ENCODE data around the gene KRT27.
"Not testable (repeated sequence)": the region's sequence is repeated elsewhere in the genome, so short reads cannot be mapped to it uniquely, and the experiment has no call there.

KRT27 gene

GRCh38 chr17:40782450-40782849, at the start of gene KRT27:
Gene KRT27 (minus strand): TSS chr17:40782550. CDS start chr17:40782493, 57 bp downstream.
- no peak for DNase-seq

GRCh38 chr17:40830085-40830776, 47.9 kb upstream of the KRT27 start:
- no peak for DNase-seq

DNA sequence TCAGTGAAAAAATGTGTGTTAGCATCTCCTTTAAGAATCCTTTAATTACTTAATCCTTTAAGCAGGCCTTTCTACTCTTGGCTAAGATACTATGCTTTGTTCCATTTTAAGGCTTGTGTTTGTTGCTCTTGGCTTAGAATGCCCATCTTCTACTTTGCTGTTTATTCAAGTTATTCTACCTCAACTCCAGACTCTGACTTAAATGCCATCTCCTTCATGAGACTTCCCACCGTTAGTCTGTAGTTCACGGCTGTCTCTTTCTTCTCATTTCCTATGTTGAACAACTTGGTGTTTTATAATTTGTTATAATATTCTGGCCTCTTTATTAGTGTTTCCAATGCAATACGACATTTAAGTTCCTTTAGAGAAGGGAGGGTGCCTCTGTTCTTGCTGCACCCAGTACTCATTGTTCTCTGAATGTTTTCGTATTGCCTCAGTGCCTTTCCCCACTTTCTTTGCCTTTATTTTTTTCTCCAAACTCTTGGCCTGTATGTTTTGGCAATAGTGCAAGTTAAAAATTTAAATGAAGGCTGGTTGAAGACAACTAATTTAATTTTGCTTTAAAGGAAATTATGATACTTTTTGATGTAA, 46.2 kb upstream of the KRT27 start:
- DNase-seq, result no peak

DNA sequence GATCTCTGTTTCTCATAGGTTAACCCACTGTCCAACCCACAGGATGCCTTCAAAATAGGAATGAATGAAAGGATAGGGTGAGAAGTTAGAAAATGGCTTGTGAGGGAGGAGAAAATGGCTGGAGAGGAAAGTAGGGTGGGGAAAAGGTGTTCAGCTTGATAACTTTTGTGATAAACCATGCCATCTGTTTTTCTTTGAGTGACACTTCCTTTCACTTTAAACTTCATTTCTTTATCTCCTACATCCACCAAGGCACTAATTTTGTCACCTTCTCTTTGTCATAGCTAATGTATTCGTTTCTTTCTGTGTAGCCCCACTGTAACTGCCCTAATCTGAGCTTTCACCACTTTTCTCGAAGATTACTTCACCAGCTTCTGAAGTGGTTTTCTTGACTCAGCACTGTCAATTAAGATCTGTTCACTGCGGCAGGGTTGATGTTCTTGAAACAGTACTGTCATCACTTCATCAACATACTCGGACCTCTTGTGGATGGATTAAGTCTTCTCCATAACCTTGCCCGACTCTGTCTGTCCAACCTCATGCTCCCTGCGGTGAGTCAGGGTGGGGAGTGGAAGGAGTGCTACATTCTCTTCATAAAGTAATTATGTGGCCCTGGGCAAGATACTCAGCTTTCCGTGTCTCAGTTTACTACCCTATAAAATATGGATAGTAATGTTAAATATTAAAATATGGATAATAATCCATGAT, 45.5 kb upstream of the KRT27 start:
- no peak for DNase-seq

DNA sequence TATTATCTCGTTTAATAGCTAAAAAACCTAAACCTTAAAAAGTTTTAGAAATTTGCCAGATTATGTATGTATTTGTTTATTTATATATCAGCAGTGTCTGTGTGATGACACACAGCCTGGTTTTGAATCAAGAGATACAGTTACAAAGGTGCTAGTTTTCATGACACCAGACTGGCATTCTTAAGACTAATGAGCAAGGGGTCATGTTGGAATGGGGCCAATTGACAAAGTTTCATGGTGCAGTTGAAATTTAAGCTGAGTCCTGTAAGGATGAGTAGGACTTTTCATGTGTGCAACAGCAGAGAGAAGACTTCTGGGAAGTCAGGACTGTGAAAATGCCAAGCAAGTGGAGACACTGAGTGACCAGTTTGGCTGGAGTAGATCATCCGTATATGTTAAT, 43.2 kb upstream of the KRT27 start:
- DNase-seq, result no peak

DNA sequence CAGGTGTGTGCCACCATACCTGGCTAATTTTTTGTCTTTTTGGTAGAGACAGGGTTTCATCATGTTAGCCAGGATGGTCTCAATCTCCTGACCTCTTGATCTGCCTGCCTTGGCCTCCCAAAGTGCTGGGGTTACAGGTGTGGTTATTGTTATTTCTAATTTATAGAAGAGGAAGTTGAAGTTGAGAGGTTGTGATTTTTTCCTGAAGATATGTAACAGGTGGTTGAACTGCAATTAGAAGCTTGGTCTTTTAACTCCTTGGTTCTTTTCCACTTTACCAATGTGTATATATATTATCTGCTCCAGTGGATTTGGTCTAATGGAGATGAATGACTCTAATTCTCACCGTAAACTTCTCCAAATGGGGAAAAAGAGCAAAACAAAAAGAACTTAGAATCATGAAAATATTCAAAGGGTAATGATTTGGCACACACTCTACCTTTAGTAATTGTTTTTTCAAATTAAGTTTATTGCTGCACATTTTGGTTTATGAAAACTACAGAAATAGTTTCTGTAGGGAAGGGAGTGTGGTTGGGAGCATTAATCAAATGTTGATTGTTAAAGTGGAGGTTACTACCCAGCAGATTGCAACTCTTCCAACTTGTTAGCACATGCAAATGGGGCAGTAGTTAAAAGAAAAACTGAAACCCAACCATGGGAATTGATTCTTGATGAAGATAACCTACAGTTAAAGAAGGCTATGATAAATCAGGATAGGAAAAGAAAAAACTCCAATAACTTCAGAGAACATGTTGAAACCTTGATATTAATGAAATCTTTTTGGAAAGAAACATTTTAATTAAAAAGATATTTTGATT, 41.9 kb upstream of the KRT27 start:
- no peak for DNase-seq

- DNase-seq, result no peak
These were observed 39.9 kb upstream of the KRT27 start, which contains the start of gene KRT10 for GRCh38 chr17:40822132-40822812. Gene KRT10 (minus strand): TSS chr17:40822614. CDS start chr17:40822585, 29 bp downstream.

DNA sequence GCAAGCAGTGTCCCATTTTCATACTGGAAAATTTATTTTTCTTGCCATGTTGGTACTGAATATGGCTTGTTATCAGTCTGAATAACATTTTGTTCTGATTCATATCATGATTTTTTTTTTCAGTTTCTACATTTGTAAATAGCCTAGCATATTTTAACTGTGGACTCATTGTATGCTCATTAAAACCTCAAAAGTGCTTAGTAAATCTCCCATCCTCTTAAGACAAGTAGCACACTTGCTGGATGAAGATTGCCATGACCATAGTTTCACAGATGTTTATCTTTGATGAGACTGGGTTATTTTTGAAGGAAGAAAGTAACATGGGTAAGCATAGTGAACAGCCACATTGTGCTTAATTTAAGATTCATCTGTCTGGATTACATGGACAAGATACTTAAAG, 39.2 kb upstream of the KRT27 start:
- no peak for DNase-seq

DNA sequence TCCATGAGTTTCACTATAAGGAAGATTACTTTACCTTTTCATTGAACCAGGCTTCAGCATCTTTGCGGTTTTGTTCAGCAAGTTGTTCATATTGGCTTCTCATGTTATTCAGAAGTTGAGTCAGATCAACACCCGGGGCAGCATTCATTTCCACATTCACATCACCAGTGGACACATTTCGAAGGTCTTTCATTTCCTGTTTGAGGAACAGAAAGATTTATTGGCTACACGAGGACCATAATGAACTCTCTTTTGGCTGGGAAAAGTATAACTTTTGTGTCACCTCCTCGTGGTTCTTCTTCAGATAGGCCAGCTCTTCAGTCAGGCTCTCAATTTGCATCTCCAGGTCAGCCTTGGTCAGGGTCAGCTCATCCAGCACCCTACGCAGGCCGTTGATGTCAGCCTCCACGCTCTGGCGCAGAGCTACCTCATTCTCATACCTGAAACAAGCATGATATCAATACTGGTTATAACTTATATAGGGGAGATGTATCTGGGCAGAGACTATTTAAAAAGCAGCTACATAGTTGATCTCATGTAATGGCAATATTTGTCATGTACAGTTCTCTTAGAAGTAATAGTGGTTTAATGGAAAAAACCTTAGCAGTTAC, 38.0 kb upstream of the KRT27 start:
- no peak for DNase-seq

- DNase-seq, result no peak
These were observed 37.3 kb upstream of the KRT27 start for GRCh38 chr17:40819528-40820125.

GRCh38 chr17:40818733-40819527, 36.6 kb upstream of the KRT27 start:
- DNase-seq, result peak; percentile 21

GRCh38 chr17:40818343-40818732, 36.0 kb upstream of the KRT27 start:
- DNase-seq, result no peak

GRCh38 chr17:40817103-40817682, 34.8 kb upstream of the KRT27 start:
- DNase-seq, result no peak

DNA sequence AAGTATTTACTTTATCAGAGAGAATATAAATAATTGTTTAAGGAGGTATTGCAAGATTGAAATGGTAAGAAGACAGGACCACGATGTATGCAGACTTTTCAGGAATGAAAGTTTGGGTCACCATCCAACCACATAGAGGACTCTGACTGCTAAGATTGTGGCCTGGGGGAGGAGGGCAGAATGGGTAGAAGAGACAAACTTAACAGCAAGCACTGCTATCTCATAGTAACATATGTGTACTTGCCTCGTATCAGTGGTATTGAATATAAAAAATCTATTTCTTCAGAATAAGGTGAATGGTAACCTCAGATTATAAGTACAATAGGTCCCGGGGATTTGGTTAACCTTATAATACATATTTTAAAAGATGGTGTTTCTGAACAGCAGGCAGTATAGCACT, 34.2 kb upstream of the KRT27 start:
- DNase-seq, result no peak

GRCh38 chr17:40815381-40815780, 33.0 kb upstream of the KRT27 start:
- DNase-seq, result no peak

DNA sequence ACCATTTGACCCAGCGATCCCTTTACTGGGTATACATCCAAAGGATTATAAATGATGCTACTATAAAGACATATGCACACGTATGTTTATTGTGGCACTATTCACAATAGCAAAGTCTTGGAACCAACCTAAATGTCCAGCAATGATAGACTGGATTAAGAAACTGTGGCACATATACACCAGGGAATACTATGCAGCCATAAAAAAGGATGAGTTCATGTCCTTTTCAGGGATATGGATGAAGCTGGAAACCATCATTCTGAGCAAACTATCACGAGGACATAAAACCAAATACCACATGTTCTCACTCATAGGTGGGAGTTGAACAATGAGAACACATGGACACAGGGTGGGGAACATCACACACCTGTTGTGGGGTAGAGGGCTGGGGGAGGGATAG, 32.3 kb upstream of the KRT27 start:
- DNase-seq, result not testable (repeated sequence)

DNA sequence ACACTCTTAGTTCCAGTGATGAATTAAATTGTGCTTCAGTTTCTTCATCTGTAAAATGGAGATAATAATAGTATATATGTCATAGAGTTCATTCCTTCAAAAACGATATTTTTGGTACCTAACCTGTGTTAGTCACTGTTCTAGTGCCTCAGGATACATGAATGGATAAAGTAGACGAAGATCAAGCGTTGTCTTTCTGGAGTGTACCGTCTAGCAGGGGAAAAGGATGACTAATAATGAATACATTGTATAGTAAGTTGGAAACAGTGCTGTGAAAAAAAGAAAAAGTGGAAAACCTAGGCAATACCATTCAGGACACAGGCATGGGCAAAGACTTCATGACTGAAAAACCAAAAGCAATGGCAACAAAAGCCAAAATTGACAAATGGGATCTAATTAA, 31.5 kb upstream of the KRT27 start:
- no peak for DNase-seq

GRCh38 chr17:40812639-40813038, 30.3 kb upstream of the KRT27 start:
- no peak for DNase-seq

GRCh38 chr17:40810494-40810893, 28.1 kb upstream of the KRT27 start:
- no peak for DNase-seq

DNA sequence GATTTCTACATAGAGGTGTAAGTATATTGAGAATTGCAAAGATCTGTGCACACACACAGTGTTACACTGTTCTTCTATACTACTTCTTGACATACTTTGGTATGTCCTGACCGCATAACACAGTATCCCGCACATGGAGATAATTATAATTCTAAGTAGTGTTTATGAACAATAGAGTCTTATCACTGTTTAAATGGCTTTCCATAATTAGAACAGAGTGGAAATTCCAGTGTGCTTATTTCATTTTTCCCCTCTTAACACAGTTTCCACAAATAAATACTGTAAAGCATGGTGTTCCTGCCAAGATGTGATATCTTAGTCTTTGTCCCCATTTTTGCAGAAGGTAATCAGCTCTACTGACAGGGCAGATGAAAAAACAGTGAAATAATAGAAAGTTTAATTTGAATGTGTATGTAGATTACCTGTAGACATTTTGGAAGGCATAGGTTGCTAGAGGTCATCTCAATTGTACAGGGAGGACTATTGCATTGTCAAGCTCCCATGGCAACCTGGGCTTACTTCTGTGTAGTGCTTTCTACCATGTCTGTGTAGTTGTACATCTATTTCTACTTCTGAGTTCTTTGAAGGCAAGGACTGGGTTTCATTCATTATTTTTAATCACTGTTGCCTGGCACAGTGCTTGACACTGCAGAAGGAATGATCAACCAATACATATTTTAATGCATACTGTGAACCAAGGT, 27.5 kb upstream of the KRT27 start:
- no peak for DNase-seq
